ENCODE measurements around the gene TTC14. TPM values are rescaled to one million over a fixed set of nuclear protein-coding genes. Genes with fewer than 3 reads are reported as not detected.
"Not testable (repeated sequence)": the region's sequence is repeated elsewhere in the genome, so short reads cannot be mapped to it uniquely, and the experiment has no call there.

TTC14 gene
- total RNA-seq, 2 donors from 2014 or later: 34.6 to 48.1 TPM

DNA sequence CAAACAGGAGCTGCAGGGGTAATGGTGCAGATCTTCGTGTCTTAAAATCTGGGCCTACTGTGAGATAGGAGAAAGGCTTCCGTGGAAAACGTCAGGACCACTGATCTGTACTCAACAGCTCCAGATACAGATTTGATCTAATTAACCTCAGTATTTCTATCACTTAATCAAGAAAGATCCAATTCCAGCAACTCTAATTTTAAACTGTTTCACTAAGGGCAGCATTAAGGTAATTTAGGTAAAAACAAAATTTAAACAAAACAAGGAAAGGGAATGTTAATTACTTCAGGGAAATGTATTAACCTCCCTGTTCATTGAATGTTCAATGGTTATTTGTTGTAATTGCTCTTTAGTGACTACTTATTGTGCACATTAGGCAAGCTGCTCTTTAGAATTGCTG lies 26.4 kb upstream of the TTC14 start:
- TF ChIP-seq, protein P1, sequence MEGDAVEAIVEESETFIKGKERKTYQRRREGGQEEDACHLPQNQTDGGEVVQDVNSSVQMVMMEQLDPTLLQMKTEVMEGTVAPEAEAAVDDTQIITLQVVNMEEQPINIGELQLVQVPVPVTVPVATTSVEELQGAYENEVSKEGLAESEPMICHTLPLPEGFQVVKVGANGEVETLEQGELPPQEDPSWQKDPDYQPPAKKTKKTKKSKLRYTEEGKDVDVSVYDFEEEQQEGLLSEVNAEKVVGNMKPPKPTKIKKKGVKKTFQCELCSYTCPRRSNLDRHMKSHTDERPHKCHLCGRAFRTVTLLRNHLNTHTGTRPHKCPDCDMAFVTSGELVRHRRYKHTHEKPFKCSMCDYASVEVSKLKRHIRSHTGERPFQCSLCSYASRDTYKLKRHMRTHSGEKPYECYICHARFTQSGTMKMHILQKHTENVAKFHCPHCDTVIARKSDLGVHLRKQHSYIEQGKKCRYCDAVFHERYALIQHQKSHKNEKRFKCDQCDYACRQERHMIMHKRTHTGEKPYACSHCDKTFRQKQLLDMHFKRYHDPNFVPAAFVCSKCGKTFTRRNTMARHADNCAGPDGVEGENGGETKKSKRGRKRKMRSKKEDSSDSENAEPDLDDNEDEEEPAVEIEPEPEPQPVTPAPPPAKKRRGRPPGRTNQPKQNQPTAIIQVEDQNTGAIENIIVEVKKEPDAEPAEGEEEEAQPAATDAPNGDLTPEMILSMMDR (conservative IDR thresholded peaks at IDR 0.05): no peak
- Mint-ChIP-seq H3K27me3 (ENCODE audit: insufficient read depth) (no peaks in the 10 kb centered on the region), H3K9me3 (no peaks in the 10 kb centered on the region), H3K27ac (no peak overlapping the region), H3K4me1 (peaks cover 13% of the 10 kb centered on the region), H3K36me3 (ENCODE audit: low read depth) (no peaks in the 10 kb centered on the region), H3K4me3 (no peak overlapping the region)
- WGBS, 2 experiments (ENCODE audit: insufficient coverage in 1 of 2, insufficient read length in 1 of 2): 92 to 94% methylated on average over 3 of the region's 3 CpGs
- Histone ChIP-seq H3K27me3 (ENCODE audit: control insufficient read depth, insufficient read depth, low read length, poor library complexity, severe bottlenecking) (peaks cover 7% of the 10 kb centered on the region), H3K27ac (ENCODE audit: low read depth, low read length) (no peak overlapping the region), H3K36me3 (ENCODE audit: control insufficient read depth, insufficient read depth, low read length) (no peaks in the 10 kb centered on the region), H3K9ac (ENCODE audit: extremely low read depth, low read length, poor library complexity, severe bottlenecking) (no peak overlapping the region), H3K4me1 (ENCODE audit: control insufficient read depth, insufficient read depth, low read length) (peaks cover 13% of the 10 kb centered on the region), H3K9me3 (ENCODE audit: control insufficient read depth, low read length) (peaks cover 10% of the 10 kb centered on the region), H3K4me3 (ENCODE audit: low read length) (no peak overlapping the region)
- no peak for DNase-seq

- TF ChIP-seq, protein P1 (conservative IDR thresholded peaks at IDR 0.05): no peak
Measured at GRCh38 chr3:180580934-180581333, 21.0 kb upstream of the TTC14 start.

DNA sequence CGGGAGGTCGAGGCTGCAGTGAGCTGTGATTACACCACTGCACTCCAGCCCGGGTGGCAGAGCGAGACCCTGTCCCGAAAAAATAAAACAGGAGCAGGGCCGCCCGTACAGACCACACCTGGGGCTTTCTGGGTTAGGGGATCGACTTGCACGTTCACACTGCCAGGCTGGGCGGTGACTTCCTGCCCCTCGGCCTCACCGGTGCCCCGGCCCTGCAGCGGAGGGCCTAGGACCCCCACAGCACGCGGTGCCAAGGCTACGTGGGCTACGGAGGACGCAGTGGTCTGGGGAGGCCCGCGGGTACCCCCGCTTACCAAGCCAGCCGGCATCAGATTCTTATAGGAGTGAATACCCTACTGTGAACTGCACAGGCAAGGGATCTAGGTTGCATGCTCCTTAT lies 11.6 kb upstream of the TTC14 start:
- Mint-ChIP-seq H3K4me1 (peaks cover 2% of the 10 kb centered on the region), H3K9me3 (no peaks in the 10 kb centered on the region), H3K27me3 (ENCODE audit: insufficient read depth) (peaks cover 3% of the 10 kb centered on the region), H3K4me3 (no peak overlapping the region), H3K27ac (no peak overlapping the region), H3K36me3 (ENCODE audit: low read depth) (no peaks in the 10 kb centered on the region)
- no peak overlapping the region for H3K27ac ChIP-seq (ENCODE audit: low read depth, low read length)
- no peaks in the 10 kb centered on the region for H3K36me3 ChIP-seq (ENCODE audit: control insufficient read depth, insufficient read depth, low read length)
- H3K4me3 ChIP-seq (ENCODE audit: low read length): no peak overlapping the region
- H3K4me1 ChIP-seq (ENCODE audit: control insufficient read depth, insufficient read depth, low read length): no peaks in the 10 kb centered on the region
- no peak overlapping the region for H3K9ac ChIP-seq (ENCODE audit: extremely low read depth, low read length, poor library complexity, severe bottlenecking)
- TF ChIP-seq, protein P1 (conservative IDR thresholded peaks at IDR 0.05): no peak
- H3K9me3 ChIP-seq (ENCODE audit: control insufficient read depth, low read length): no peaks in the 10 kb centered on the region
- H3K27me3 ChIP-seq (ENCODE audit: control insufficient read depth, insufficient read depth, low read length, poor library complexity, severe bottlenecking): peaks cover 7% of the 10 kb centered on the region
- WGBS, 2 experiments (ENCODE audit: insufficient coverage in 1 of 2, insufficient read length in 1 of 2): 94 to 95% methylated on average over 9 to 23 of the region's 23 CpGs
- no peak for DNase-seq

More at GRCh38 chr3:180580934-180581333, 21.0 kb upstream of the TTC14 start:
- Histone ChIP-seq H3K4me3 (ENCODE audit: low read length) (no peak overlapping the region), H3K4me1 (ENCODE audit: control insufficient read depth, insufficient read depth, low read length) (no peaks in the 10 kb centered on the region), H3K36me3 (ENCODE audit: control insufficient read depth, insufficient read depth, low read length) (no peaks in the 10 kb centered on the region), H3K27me3 (ENCODE audit: control insufficient read depth, insufficient read depth, low read length, poor library complexity, severe bottlenecking) (peaks cover 7% of the 10 kb centered on the region), H3K9ac (ENCODE audit: extremely low read depth, low read length, poor library complexity, severe bottlenecking) (no peak overlapping the region), H3K27ac (ENCODE audit: low read depth, low read length) (no peak overlapping the region), H3K9me3 (ENCODE audit: control insufficient read depth, low read length) (no peaks in the 10 kb centered on the region)
- Mint-ChIP-seq H3K4me3 (no peak overlapping the region), H3K4me1 (peaks cover 3% of the 10 kb centered on the region), H3K27me3 (ENCODE audit: insufficient read depth) (peaks cover 3% of the 10 kb centered on the region), H3K27ac (no peak overlapping the region), H3K9me3 (no peaks in the 10 kb centered on the region), H3K36me3 (ENCODE audit: low read depth) (no peaks in the 10 kb centered on the region)
- DNase-seq: no peak
- 88 to 100% methylated on average over 1 of the region's 1 CpG for WGBS, 2 experiments (ENCODE audit: insufficient coverage in 1 of 2, insufficient read length in 1 of 2)

DNA sequence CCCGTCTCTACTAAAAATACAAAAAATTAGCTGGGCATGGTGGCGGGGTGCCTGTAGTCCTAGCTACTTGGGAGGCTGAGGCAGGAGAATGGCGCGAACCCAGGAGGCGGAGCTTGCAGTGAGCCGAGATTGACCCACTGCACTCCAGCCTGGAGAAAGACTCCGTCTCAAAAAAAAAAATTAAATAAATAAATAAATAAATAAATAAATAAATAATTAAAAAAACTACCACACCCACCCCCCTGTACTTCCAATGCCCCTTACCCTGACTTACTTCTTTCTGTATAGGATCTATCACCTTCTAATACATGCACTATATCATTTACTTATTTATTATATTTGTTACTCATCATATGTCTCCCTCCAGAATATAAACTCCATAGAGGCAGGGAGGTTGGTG lies 8.3 kb upstream of the TTC14 start:
- H3K36me3 Mint-ChIP-seq (ENCODE audit: low read depth); H3K27ac Mint-ChIP-seq; H3K4me3 ChIP-seq (ENCODE audit: low read length); H3K4me1 ChIP-seq (ENCODE audit: control insufficient read depth, insufficient read depth, low read length); H3K4me3 Mint-ChIP-seq; H3K4me1 Mint-ChIP-seq; H3K9me3 Mint-ChIP-seq; H3K36me3 ChIP-seq (ENCODE audit: control insufficient read depth, insufficient read depth, low read length); DNase-seq; H3K27ac ChIP-seq (ENCODE audit: low read depth, low read length); H3K9me3 ChIP-seq (ENCODE audit: control insufficient read depth, low read length); H3K9ac ChIP-seq (ENCODE audit: extremely low read depth, low read length, poor library complexity, severe bottlenecking): not testable (repeated sequence)
- H3K27me3 Mint-ChIP-seq (ENCODE audit: insufficient read depth): peaks cover 25% of the 10 kb centered on the region
- 93% methylated on average over 6 of the region's 7 CpGs; no CpG with 5 or more reads in 1 of the 2 experiments for WGBS, 2 experiments (ENCODE audit: insufficient coverage in 1 of 2, insufficient read length in 1 of 2)
- H3K27me3 ChIP-seq (ENCODE audit: control insufficient read depth, insufficient read depth, low read length, poor library complexity, severe bottlenecking): peaks cover 22% of the 10 kb centered on the region

Measured in endodermal cell (in vitro differentiated cells).